Endothelial cell (in vitro differentiated cells): Measurements from ENCODE around the gene CHMP1B. TPM values are rescaled to one million over a fixed set of nuclear protein-coding genes. Genes with fewer than 3 reads are reported as not detected.
A peak's percentile ranks its signal among the peaks of the same experiment; 100 is the strongest.

ENCODE experiments used
- DNase-seq: peaks from one replicate; pipeline ENCODE4 v3.0.0; 2021; ENCODE audit warnings: low spot score
- H3K27ac Mint-ChIP-seq: one replicate; pipeline ENCODE4 v1.8.0; 2021; ENCODE audit warnings: mixed read lengths, inconsistent platforms; ENCODE audit not compliant: unreplicated experiment
- H3K27me3 Mint-ChIP-seq: one replicate; pipeline ENCODE4 v1.8.0; 2021; ENCODE audit warnings: mild to moderate bottlenecking, moderate library complexity, mixed read lengths, inconsistent platforms; ENCODE audit not compliant: unreplicated experiment
- H3K36me3 Mint-ChIP-seq: one replicate; pipeline ENCODE4 v1.8.0; 2021; ENCODE audit warnings: mild to moderate bottlenecking, low read depth, mixed read lengths, inconsistent platforms; ENCODE audit not compliant: unreplicated experiment
- H3K4me1 Mint-ChIP-seq: one replicate; pipeline ENCODE4 v1.8.0; 2021; ENCODE audit warnings: mild to moderate bottlenecking, mixed read lengths, inconsistent platforms; ENCODE audit not compliant: unreplicated experiment
- H3K4me3 Mint-ChIP-seq: one replicate; pipeline ENCODE4 v1.8.0; 2021; ENCODE audit warnings: mild to moderate bottlenecking, mixed read lengths, inconsistent platforms; ENCODE audit not compliant: unreplicated experiment
- H3K9me3 Mint-ChIP-seq: one replicate; pipeline ENCODE4 v1.8.0; 2021; ENCODE audit warnings: mixed read lengths, inconsistent platforms; ENCODE audit not compliant: unreplicated experiment
- CTCF ChIP-seq: fragments of 200-600 bp; sonication (generic); IDR thresholded peaks from one replicate; pipeline ENCODE4 v1.5.0; 2021; ENCODE audit warnings: antibody characterized with exemption; ENCODE audit not compliant: unreplicated experiment
- total RNA-seq: library from RNA; stranded (reverse); fragmentation: NEBNext Ultra II Directional; extraction: Animal tissue kit (Norgen Biotek cat#: 25700); gene quantifications from one replicate; pipeline ENCODE4 v1.2.1, GENCODE V29; 2021; ENCODE audit not compliant: unreplicated experiment

Gene CHMP1B
- total RNA-seq, 1 donor from 2014 or later = 38.5 TPM

DNA sequence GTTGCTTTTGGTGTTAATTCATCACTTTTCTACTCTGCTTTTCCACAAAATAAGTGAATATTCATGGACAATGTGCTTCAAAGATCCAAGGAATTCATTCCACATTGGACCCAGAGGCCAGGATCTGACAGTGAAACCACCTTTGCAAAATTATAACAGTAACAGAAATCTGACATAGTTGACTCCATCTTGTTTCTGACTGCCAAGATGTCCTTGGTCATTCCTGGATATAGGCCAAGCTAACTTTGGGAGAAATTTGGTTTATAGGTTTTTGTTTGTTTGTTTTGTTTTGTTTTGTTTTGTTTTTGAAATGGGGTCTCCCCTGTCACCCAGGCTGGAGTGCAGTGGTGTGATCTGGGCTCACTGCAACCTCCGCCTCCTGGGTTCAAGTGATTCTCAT lies 46.6 kb downstream of the CHMP1B start:
- Mint-ChIP-seq H3K36me3 (peaks cover 9% of the 10 kb centered on the region), H3K27me3 (peaks cover 5% of the 10 kb centered on the region), H3K9me3 (no peaks in the 10 kb centered on the region), H3K27ac (no peak overlapping the region), H3K4me1 (peaks cover 17% of the 10 kb centered on the region), H3K4me3 (no peak overlapping the region)
- no peak for DNase-seq
- no peak for TF ChIP-seq CTCF

DNA sequence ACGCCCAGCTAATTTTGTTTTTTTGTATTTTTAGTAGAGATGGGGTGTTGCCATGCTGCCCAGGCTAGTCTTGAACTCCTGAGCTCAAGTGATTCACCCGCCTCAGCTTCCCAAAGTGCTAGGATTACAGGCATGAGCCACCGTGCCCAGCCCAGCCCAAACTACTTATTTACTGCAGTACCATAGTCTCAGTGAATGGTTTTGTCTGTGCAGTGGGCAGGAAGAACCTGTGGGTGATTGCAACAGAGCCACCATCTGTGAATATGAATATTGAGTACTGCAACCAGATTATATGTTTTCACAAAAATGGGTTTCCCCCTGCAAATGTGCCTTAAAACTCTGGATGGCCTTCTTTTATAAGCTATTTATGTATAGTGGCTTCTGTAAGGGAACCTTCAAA lies 47.9 kb downstream of the CHMP1B start:
- H3K36me3 Mint-ChIP-seq = peaks cover 9% of the 10 kb centered on the region
- H3K27me3 Mint-ChIP-seq = peaks cover 5% of the 10 kb centered on the region
- no peak for TF ChIP-seq CTCF
- H3K9me3 Mint-ChIP-seq = no peaks in the 10 kb centered on the region
- H3K4me1 Mint-ChIP-seq = peaks cover 4% of the 10 kb centered on the region
- H3K27ac Mint-ChIP-seq = no peak overlapping the region
- DNase-seq = no peak
- no peak overlapping the region for H3K4me3 Mint-ChIP-seq

DNA sequence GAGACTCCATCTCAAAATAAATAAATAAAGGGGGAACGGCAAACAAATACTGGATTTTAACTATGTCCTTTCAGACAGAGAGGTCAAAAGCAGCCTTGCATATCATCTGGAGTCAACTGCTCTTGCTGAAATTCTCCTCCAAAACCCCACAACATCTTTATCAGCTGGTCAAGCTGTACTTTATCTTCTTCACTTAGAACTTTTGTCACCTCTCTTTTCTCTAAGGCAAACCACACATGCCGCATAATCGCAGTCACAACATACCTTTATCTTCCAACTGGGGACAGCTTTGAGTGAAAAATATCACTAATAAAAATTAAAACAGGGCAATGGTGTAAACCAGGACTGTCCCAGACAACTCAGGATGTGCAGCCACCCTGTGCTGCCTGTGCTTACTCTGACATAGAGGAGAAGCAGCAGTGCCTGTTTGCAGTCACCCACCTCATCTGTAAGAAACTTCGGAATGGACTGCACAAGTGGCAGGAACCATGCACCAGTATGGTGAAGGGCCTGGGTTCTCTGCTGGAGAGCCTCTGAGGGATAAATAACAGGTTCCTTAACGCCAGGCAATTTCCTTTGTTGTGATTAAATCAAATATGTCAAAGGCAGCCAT lies 50.7 kb downstream of the CHMP1B start:
- DNase-seq = no peak
- Mint-ChIP-seq H3K27me3 (peaks cover 5% of the 10 kb centered on the region), H3K36me3 (peaks cover 9% of the 10 kb centered on the region), H3K9me3 (no peaks in the 10 kb centered on the region), H3K4me1 (no peaks in the 10 kb centered on the region), H3K4me3 (peak overlapping the region; percentile 63), H3K27ac (no peak overlapping the region)
- TF ChIP-seq CTCF = no peak

GRCh38 chr18:11902522-11903292 lies 51.5 kb downstream of the CHMP1B start:
- no peak for DNase-seq
- H3K36me3 Mint-ChIP-seq = peaks cover 9% of the 10 kb centered on the region
- no peaks in the 10 kb centered on the region for H3K9me3 Mint-ChIP-seq
- no peak overlapping the region for H3K4me3 Mint-ChIP-seq
- H3K27me3 Mint-ChIP-seq = peaks cover 5% of the 10 kb centered on the region
- no peak for TF ChIP-seq CTCF
- no peak overlapping the region for H3K27ac Mint-ChIP-seq
- no peaks in the 10 kb centered on the region for H3K4me1 Mint-ChIP-seq

Other genes starting within 250 kb of the CHMP1B start
- not detected for gene SLC35G4, start 241.8 kb upstream of the CHMP1B start, total RNA-seq
- gene GNAL, start 162.1 kb upstream of the CHMP1B start, total RNA-seq = 9.7 TPM
- 32.8 TPM for gene MPPE1, start 56.9 kb downstream of the CHMP1B start, total RNA-seq
- gene IMPA2, start 130.1 kb downstream of the CHMP1B start, total RNA-seq = 24.1 TPM
- gene ANKRD62, start 242.4 kb downstream of the CHMP1B start, total RNA-seq = 0.13 TPM